NCI-H2227 treated with DMSO at 0.1 percent for 48 hours (cell line): ENCODE measurements around the gene DTNB.
A peak's percentile ranks its signal among the peaks of the same experiment; 100 is the strongest.
"Not testable (repeated sequence)": the region's sequence is repeated elsewhere in the genome, so short reads cannot be mapped to it uniquely, and the experiment has no call there.

Experiments
- DNase-seq: peaks from one replicate; lab custom pipeline; 2025; lab: John Stamatoyannopoulos, UW

The DTNB gene

GRCh38 chr2:25544445-25544844 is 128.9 kb downstream of the DTNB start:
- DNase-seq, result no peak

- DNase-seq, result no peak
Measured at GRCh38 chr2:25543939-25544338, 129.4 kb downstream of the DTNB start.

- no peak for DNase-seq
Measured at GRCh38 chr2:25541378-25541777, 132.0 kb downstream of the DTNB start.

- no peak for DNase-seq
Measured at GRCh38 chr2:25539136-25539535, 134.2 kb downstream of the DTNB start.

GRCh38 chr2:25537526-25537925 is 135.9 kb downstream of the DTNB start:
- no peak for DNase-seq

GRCh38 chr2:25535411-25536289 is 137.7 kb downstream of the DTNB start:
- not testable (repeated sequence) for DNase-seq

- DNase-seq, result not testable (repeated sequence)
Measured at GRCh38 chr2:25534937-25535336, 138.4 kb downstream of the DTNB start.

GRCh38 chr2:25534455-25534854 is 138.9 kb downstream of the DTNB start:
- DNase-seq, result no peak

- DNase-seq, result not testable (repeated sequence)
Measured at GRCh38 chr2:25533771-25534170, 139.6 kb downstream of the DTNB start.

GRCh38 chr2:25532521-25532920 is 140.9 kb downstream of the DTNB start:
- DNase-seq, result no peak

GRCh38 chr2:25529034-25529433 is 144.3 kb downstream of the DTNB start:
- DNase-seq, result no peak

- no peak for DNase-seq
Measured at GRCh38 chr2:25528173-25528572, 145.2 kb downstream of the DTNB start.

GRCh38 chr2:25524507-25524906 is 148.9 kb downstream of the DTNB start:
- DNase-seq, result no peak

GRCh38 chr2:25523060-25523459 is 150.3 kb downstream of the DTNB start:
- no peak for DNase-seq

- DNase-seq, result peak; percentile 55
Measured at GRCh38 chr2:25521665-25522387, 151.6 kb downstream of the DTNB start.

GRCh38 chr2:25521126-25521525 is 152.3 kb downstream of the DTNB start:
- DNase-seq, result no peak

- no peak for DNase-seq
Measured at GRCh38 chr2:25517701-25518100, 155.7 kb downstream of the DTNB start.

GRCh38 chr2:25514043-25514637 is 159.2 kb downstream of the DTNB start:
- DNase-seq, result no peak

- no peak for DNase-seq
Measured at GRCh38 chr2:25512707-25513106, 160.7 kb downstream of the DTNB start.

- no peak for DNase-seq
Measured at GRCh38 chr2:25506226-25506625, 167.2 kb downstream of the DTNB start.

GRCh38 chr2:25505622-25506021 is 167.8 kb downstream of the DTNB start:
- DNase-seq, result no peak

GRCh38 chr2:25505182-25505581 is 168.2 kb downstream of the DTNB start:
- DNase-seq, result no peak

GRCh38 chr2:25504266-25504665 is 169.1 kb downstream of the DTNB start:
- DNase-seq, result no peak
